IMR-90 (cell line): ENCODE measurements around the gene ANKRD35. TPM values are rescaled to one million over a fixed set of nuclear protein-coding genes. Genes with fewer than 3 reads are reported as not detected.

Experiments used
- ATAC-seq: fragments of 200-7000 bp; cut with Tn5 transposase; 2 replicates; pipeline ENCODE4 v1.9.1; 2020; ENCODE audit warnings: low read depth, mild to moderate bottlenecking, moderate library complexity
- BruUV-seq: library from RNA; stranded (reverse); fragments of 400-500 nt; replicated peaks from 2 replicates; lab custom pipeline; 2021; lab: Mats Ljungman, UMichigan
- CTCF ChIA-PET: fragments of 300-600 bp; formaldehyde crosslinking; extraction: SDS; loops from one replicate; lab custom pipeline; 2021; ENCODE audit warnings: antibody characterized with exemption; lab: Yijun Ruan, JAX
- POLR2A ChIA-PET: fragments of 300-600 bp; sonication (Branson Sonifier 250); formaldehyde crosslinking; loops from one replicate; lab custom pipeline; 2022; ENCODE audit warnings: antibody characterized with exemption; ENCODE audit not compliant: unreplicated experiment; lab: Charles Lee
- DNase-seq: peaks from one replicate; pipeline ENCODE4 v3.0.0; 2013
- H2AFZ ChIP-seq: replicated peaks from 2 replicates; pipeline ENCODE3; 2013; ENCODE audit warnings: low read length, mild to moderate bottlenecking; ENCODE audit not compliant: poor library complexity
- H2AK5ac ChIP-seq: 2 replicates; pipeline ENCODE4 v1.6.1; 2013; ENCODE audit warnings: low read depth, low read length, inconsistent platforms
- H2AK9ac ChIP-seq: replicated peaks from 2 replicates; pipeline ENCODE3; 2013; ENCODE audit warnings: mild to moderate bottlenecking, low read depth, low read length, moderate library complexity; ENCODE audit not compliant: poor library complexity
- H2BK120ac ChIP-seq: 2 replicates; pipeline ENCODE4 v1.6.1; 2013; ENCODE audit warnings: low read depth, low read length, inconsistent platforms
- H2BK15ac ChIP-seq: 3 replicates; pipeline ENCODE4 v1.6.1; 2013; ENCODE audit warnings: low read depth, low read length, inconsistent platforms
- H2BK20ac ChIP-seq: 2 replicates; pipeline ENCODE4 v1.6.1; 2013; ENCODE audit warnings: low read depth, mild to moderate bottlenecking, inconsistent platforms, low read length, moderate library complexity
- H2BK5ac ChIP-seq: 2 replicates; pipeline ENCODE4 v1.6.1; 2013; ENCODE audit warnings: mild to moderate bottlenecking, low read depth, low read length, inconsistent platforms; ENCODE audit not compliant: poor library complexity, severe bottlenecking
- H3K14ac ChIP-seq: replicated peaks from 2 replicates; pipeline ENCODE4 v1.6.1; 2013; ENCODE audit warnings: low read depth, low read length, inconsistent platforms
- H3K18ac ChIP-seq: 2 replicates; pipeline ENCODE4 v1.6.1; 2013; ENCODE audit warnings: low read depth, low read length, control low read depth
- H3K23ac ChIP-seq: 2 replicates; pipeline ENCODE4 v1.6.1; 2013; ENCODE audit warnings: low read depth, low read length, inconsistent platforms
- H3K27ac ChIP-seq: 2 replicates; pipeline ENCODE4 v1.5.1; 2013; ENCODE audit warnings: mild to moderate bottlenecking, control low read depth, low read length; ENCODE audit not compliant: insufficient read depth
- H3K27me3 ChIP-seq: 2 replicates; pipeline ENCODE4 v1.6.1; 2013; ENCODE audit warnings: low read length; ENCODE audit not compliant: control insufficient read depth, insufficient read depth
- H3K36me3 ChIP-seq: 2 replicates; pipeline ENCODE4 v1.6.1; 2013; ENCODE audit warnings: low read length, mixed read lengths; ENCODE audit not compliant: control insufficient read depth, insufficient read depth
- H3K4ac ChIP-seq: 2 replicates; pipeline ENCODE4 v1.6.1; 2013; ENCODE audit warnings: low read depth, low read length, inconsistent platforms
- H3K4me1 ChIP-seq: 2 replicates; pipeline ENCODE4 v1.6.1; 2013; ENCODE audit warnings: low read length, mixed read lengths; ENCODE audit not compliant: control insufficient read depth, insufficient read depth
- H3K4me2 ChIP-seq: 2 replicates; pipeline ENCODE4 v1.6.1; 2013; ENCODE audit warnings: low read depth, mild to moderate bottlenecking, control low read depth, low read length, moderate library complexity
- H3K4me3 ChIP-seq: 2 replicates; pipeline ENCODE4 v1.5.1; 2013; ENCODE audit warnings: low read depth, mild to moderate bottlenecking, control low read depth, low read length, moderate library complexity; ENCODE audit not compliant: insufficient read depth
- H3K56ac ChIP-seq: 2 replicates; pipeline ENCODE4 v1.6.1; 2013; ENCODE audit warnings: low read length, inconsistent platforms; ENCODE audit not compliant: insufficient read depth; ENCODE audit errors: extremely low read depth
- H3K79me1 ChIP-seq, 2 experiments: 2 replicates each; pipeline ENCODE4 v1.6.1; 2013; ENCODE audit warnings: low read length in 2 of 2, inconsistent platforms in 1 of 2, low read depth in 1 of 2
- H3K9ac ChIP-seq: 2 replicates; pipeline ENCODE4 v1.6.1; 2013; ENCODE audit warnings: low read depth, low read length, control low read depth
- H3K9me1 ChIP-seq: 2 replicates; pipeline ENCODE4 v1.6.1; 2013; ENCODE audit warnings: low read length, inconsistent platforms; ENCODE audit not compliant: insufficient read depth
- H3K9me3 ChIP-seq: 2 replicates; pipeline ENCODE4 v1.6.1; 2013; ENCODE audit warnings: low read length; ENCODE audit not compliant: control insufficient read depth, insufficient read depth
- H4K20me1 ChIP-seq: 2 replicates; pipeline ENCODE4 v1.6.1; 2013; ENCODE audit warnings: low read length, inconsistent platforms; ENCODE audit not compliant: insufficient read depth
- H4K5ac ChIP-seq: 2 replicates; pipeline ENCODE4 v1.6.1; 2013; ENCODE audit warnings: mild to moderate bottlenecking, low read depth, low read length, control low read depth
- H4K8ac ChIP-seq, 2 experiments: 2 replicates each; pipeline ENCODE4 v1.6.1; 2013; ENCODE audit warnings: low read depth in 2 of 2, low read length in 2 of 2, control low read depth in 1 of 2, inconsistent platforms in 1 of 2
- H4K91ac ChIP-seq: 2 replicates; pipeline ENCODE4 v1.6.1; 2013; ENCODE audit warnings: low read depth, low read length, inconsistent platforms; ENCODE audit not compliant: insufficient read depth
- BHLHE40 ChIP-seq: fragments of 150-350 bp; IDR thresholded peaks from 2 replicates; pipeline ENCODE4 v1.6.1; 2016; ENCODE audit warnings: mild to moderate bottlenecking, low read depth, low read length
- CHD1 ChIP-seq: IDR thresholded peaks from 2 replicates; pipeline ENCODE4 v1.6.1; 2012; ENCODE audit warnings: low read depth, low read length, improper control_type of control experiment
- ELK1 ChIP-seq: fragments of 150-350 bp; IDR thresholded peaks from 2 replicates; pipeline ENCODE4 v1.6.1; 2016; ENCODE audit warnings: low read depth, mild to moderate bottlenecking, low read length, moderate library complexity, borderline replicate concordance
- NFE2L2 ChIP-seq: fragments of 150-350 bp; IDR thresholded peaks from 2 replicates; pipeline ENCODE4 v1.6.1; 2016; ENCODE audit warnings: low read depth, mild to moderate bottlenecking, low read length
- RAD21 ChIP-seq: IDR thresholded peaks from 2 replicates; pipeline ENCODE4 v1.6.1; 2012; ENCODE audit warnings: low read length, improper control_type of control experiment
- RCOR1 ChIP-seq: IDR thresholded peaks from 2 replicates; pipeline ENCODE4 v1.6.1; 2012; ENCODE audit warnings: mild to moderate bottlenecking, low read length, improper control_type of control experiment; ENCODE audit not compliant: insufficient replicate concordance
- WGBS, 2 experiments: methylation state at CpG; one replicate each; pipeline versions ENCODE4 v1.1.5 to v1.1.7; 2013; ENCODE audit warnings: missing lambda C conversion rate in 2 of 2; ENCODE audit not compliant: insufficient read length in 1 of 2; ENCODE audit errors: extremely low coverage in 2 of 2; 5-methylcytosine and 5-hydroxymethylcytosine counted together
- dilution Hi-C: fragments of 300-500 bp; cut with HindIII; formaldehyde crosslinking; loops from one replicate; pipeline ENCODE4 v1.14.3; 2018; ENCODE audit warnings: low sequenced_read_pairs; ENCODE audit not compliant: unreplicated experiment
- in situ Hi-C: fragments of 300-500 bp; cut with MboI; formaldehyde crosslinking; loops from 3 replicates; pipeline ENCODE4 v1.14.3; 2019; ENCODE audit warnings: low sequenced_read_pairs, inconsistent platforms, mixed read lengths
- intact Hi-C: fragments of 100-400 bp; cut with micrococcal nuclease; formaldehyde crosslinking; loops from 2 replicates; pipeline ENCODE4 v1.10.0; 2022
- polyA plus RNA-seq, 3 experiments: library from polyadenylated mRNA; depleted of rRNA; stranded (reverse); fragments of >200 nt; gene quantifications; 2 replicates each; pipeline ENCODE4 v1.2.3, GENCODE V29; 2012; ENCODE audit warnings: low replicate concordance in 1 of 3
- total RNA-seq: library from RNA; depleted of rRNA; stranded (reverse); fragments of >200 nt; gene quantifications from 2 replicates; pipeline ENCODE4 v1.2.3, GENCODE V29; 2012

The ANKRD35 gene
- total and polyA plus RNA-seq, 2 of the 4 experiments (the other 2 are of a cell fraction): 0.90 to 2.4 TPM

- no TSS peak for BruUV-seq
- Histone ChIP-seq H2AFZ (peak overlapping the region; percentile 91), H3K36me3 (peaks cover 6% of the 10 kb centered on the region)
Measured at GRCh38 chr1:145927916-145928643, 42.4 kb upstream of the ANKRD35 start.

More at GRCh38 chr1:145927916-145928643, 42.4 kb upstream of the ANKRD35 start:
- ChIA-PET CTCF (interaction anchor here (0.6 to 0.9 kb wide), 4 partner anchors 26 to 52 kb away, joined by 3 to 5 read pairs (median 3); partner anchors contain the start of genes ANKRD34A and POLR3GL), POLR2A (interaction anchor here (0.7 to 0.9 kb wide), 3 partner anchors 36 to 51 kb away, joined by 3 to 4 read pairs (median 3); no protein-coding TSS in a partner anchor)
- H3K9ac ChIP-seq: peak overlapping the region; percentile 96
- H3K4ac ChIP-seq: peak overlapping the region; percentile 89
- no peak overlapping the region for H2BK15ac ChIP-seq
- peak overlapping the region; percentile 92 for H2BK5ac ChIP-seq
- peak overlapping the region; percentile 86 for H3K23ac ChIP-seq
- peak overlapping the region; percentile 97 for H3K56ac ChIP-seq
- peak overlapping the region; percentile 86; the same call in 1 of the 2 replicates for H3K18ac ChIP-seq
- no peaks in the 10 kb centered on the region for H3K27me3 ChIP-seq
- in situ Hi-C loops (no loop called here), dilution Hi-C loops (no loop called here), intact Hi-C loops (loop anchor here (2.0 kb wide), 3 partner anchors 29 to 69 kb away; partner anchors contain the start of genes ANKRD34A, POLR3GL and TXNIP)
- ATAC-seq (no peak), DNase-seq (no peak)
- peak overlapping the region; percentile 81 for H3K4me2 ChIP-seq
- peaks cover 18 to 27% of the 10 kb centered on the region in 2 experiments; a peak in 3 of 4 replicates for H3K79me1 ChIP-seq
- H4K20me1 ChIP-seq: no peaks in the 10 kb centered on the region
- H3K14ac ChIP-seq: peak overlapping the region; percentile 87
- no peaks in the 10 kb centered on the region for H3K9me3 ChIP-seq
- H4K5ac ChIP-seq: peak overlapping the region; percentile 95
- peak overlapping the region; percentile 73 for H2AK5ac ChIP-seq
- WGBS, 2 experiments: 88% methylated on average over 3 of the region's 20 CpGs; no CpG with 5 or more reads in 1 of the 2 experiments
- H2BK120ac ChIP-seq: peak overlapping the region; percentile 35; the same call in 1 of the 2 replicates
- peaks cover 3% of the 10 kb centered on the region for H3K4me1 ChIP-seq
- peak overlapping the region; percentile 76 for H3K4me3 ChIP-seq
- H2BK20ac ChIP-seq: no peak overlapping the region
- H3K27ac ChIP-seq: peak overlapping the region; percentile 83
- TF ChIP-seq CHD1 (no peak), BHLHE40 (no peak), RCOR1 (no peak), RAD21 (no peak), ELK1 (no peak), NFE2L2 (no peak)
- H3K9me1 ChIP-seq: peaks cover 4% of the 10 kb centered on the region; the same call in 1 of the 2 replicates
- H4K8ac ChIP-seq: peak overlapping the region; percentile 96 to 97
- H4K91ac ChIP-seq: peak overlapping the region; percentile 79
- H2AK9ac ChIP-seq: peak overlapping the region; percentile 80
